EL (cell line): ENCODE data around the gene SGSM2.
A peak's percentile ranks its signal among the peaks of the same experiment; 100 is the strongest.
"Not testable (repeated sequence)": the region's sequence is repeated elsewhere in the genome, so short reads cannot be mapped to it uniquely, and the experiment has no call there.

Source experiments
- DNase-seq: peaks from one replicate; pipeline ENCODE4 v3.0.0-alpha.2; 2016

The SGSM2 gene

GRCh38 chr17:2336852-2337543, at the start of gene SGSM2:
SGSM2 (plus strand) TSS chr17:2337501; CDS start chr17:2337689, 188 bp downstream.
- peak; percentile 51 for DNase-seq

DNA sequence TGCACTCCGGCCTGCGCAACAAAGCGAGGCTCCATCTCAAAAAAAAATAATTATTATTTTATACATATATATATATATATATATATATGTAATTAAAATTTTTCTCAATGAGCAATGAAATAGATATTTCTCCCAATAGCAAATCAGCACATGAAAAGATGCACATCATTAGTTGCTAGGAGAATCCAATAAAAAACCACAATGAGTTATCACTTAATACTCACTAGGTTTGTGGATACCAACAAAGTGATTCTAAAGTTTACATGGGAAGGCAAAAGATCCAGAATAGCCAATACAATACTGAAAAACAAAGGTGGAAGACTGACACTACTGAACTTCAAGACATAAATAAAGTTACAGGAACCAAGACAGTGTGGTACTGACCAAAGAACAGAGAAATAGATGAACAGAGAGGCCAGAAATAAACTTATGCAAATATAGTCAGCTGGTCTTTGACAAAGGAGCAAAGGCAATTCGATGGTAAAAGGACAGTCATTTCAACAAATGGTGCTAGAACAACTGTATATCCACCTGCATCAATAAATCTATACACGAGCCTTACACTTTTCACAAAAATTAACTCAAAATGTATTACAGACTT, 47.3 kb upstream of the SGSM2 start:
- peak; percentile 7 for DNase-seq

DNA sequence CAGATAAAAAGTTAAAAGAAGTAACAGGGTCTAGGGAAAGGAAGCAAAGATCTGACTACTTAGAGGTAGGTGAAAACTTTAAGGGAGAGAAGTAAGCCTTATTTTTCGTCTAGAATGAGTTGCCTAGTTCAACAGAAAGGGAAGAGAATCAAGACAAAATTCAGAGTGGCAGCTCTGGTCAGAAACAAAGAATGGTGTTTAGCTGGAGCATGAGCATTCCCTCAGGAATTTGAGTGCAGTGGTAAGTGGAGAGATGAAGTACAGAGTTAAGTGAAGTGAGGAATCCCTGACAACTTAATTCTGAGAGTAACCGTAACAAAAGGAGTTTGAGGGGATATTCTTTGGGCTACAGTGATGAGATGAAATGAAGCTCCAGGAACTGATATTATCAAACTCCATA, 45.2 kb upstream of the SGSM2 start:
- DNase-seq, result peak; percentile 44

DNA sequence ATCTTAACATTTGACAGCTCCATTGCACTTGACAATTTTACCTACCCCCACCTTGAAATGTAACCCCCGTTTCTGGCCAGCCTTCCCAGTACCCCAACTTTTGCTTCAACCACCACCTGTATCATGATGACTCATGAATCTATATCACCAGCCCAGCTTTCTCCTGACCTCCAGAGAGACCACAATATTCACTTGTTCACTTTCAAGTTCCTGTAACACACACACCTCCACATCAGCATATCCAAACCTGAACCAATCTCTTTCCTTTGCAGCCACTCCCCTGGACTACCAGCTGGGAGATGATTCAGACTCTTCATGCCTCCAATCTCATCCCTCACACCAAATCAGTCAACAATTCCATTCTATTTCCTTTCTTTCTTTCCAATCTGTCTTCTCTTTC, 41.7 kb upstream of the SGSM2 start:
- DNase-seq, result no peak

DNA sequence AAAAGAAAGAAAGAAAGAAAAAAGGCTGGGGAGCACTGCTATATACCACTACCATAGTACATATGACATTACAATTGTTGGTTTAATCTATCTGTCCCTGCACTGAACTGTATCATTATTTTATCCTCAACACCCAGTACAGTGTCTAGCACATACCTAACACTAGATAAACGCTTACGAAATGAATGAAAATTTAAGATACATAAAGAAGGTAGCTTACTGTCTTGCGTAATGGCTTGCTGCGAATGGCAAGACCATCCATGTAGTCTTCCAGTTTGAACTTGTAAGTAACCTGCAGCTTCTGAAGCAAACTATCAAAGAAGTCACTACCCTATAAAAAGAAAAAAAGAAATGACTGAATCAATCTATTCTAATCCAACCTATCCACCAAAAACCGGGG, 40.3 kb upstream of the SGSM2 start:
- DNase-seq, result no peak

- DNase-seq, result no peak
Observed at GRCh38 chr17:2299136-2299535, 38.2 kb upstream of the SGSM2 start.

GRCh38 chr17:2299756-2300155, 37.5 kb upstream of the SGSM2 start:
- DNase-seq, result no peak

DNA sequence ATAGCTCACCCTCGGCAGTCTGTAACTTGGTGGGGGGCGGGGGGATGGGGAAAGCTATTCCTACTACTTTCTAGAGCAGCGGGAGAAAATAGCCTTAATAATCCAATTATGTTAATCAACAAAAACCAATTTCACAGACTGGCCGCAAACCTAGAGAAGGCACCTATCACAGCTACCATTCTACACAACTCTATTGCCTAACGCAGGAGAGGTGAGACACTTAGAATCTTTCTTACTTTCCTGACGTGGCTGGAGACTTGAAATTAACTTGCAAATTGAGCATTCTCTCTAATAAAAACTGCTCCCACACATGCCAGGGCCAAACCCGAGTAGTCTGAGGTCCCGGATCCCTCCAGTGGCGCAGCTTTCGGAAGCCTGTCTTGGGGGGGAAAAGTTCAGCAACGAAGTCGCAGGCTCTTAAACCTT, 34.5 kb upstream of the SGSM2 start:
- DNase-seq, result no peak

DNA sequence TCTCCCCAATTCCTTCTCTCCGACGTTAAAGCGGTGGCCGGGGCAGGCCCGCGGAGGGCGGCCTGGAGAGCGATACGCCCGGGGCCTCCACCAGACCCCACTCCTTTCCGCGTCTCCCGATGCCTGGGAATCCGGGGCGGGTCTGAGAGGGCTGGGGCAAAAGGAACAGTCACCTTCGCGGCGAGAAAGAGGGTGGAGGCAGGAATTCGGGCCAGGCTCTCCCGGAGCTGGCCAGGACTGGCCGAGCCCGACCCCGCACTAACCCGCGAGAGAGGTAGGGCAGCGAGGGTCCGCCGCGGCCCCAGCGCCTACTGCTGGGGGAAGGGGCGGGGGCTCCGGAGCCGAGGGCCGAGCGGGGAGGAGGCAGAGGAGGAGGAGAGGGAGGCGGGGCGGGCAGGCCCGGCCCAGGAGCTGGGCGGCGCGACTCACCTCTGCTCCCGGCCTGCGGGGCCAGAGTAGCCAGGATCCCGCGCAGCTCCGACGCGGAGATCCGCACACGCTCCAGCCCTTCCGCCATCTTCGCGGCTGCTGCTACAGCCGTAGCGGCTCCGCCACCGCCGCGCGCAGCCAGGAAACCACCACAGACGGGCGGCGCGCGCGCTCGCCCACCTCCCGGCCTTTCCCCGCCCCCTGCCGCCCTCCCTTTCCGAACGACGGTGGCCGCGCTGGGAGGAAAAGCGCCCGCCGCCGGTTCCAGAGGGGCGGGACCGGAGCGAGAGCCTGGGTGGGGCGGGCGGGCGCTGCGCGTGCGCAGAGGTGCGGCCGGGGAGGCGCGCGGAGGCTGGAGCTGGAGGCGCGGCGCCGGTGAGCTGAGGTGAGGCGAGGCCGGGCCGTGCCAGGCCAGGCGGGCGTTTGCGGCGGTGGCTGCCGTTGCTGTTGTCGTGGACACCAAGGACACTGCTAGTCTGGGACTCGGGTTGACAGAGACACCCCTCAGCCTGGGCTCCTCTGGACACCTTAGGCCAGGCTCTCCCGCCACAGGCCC, 33.8 kb upstream of the SGSM2 start, which contains the start of the genes SMG6 and SRR:
TSS of gene SMG6 (minus strand) at position 582 of the 985 bp plus-strand sequence. CDS start at position 517, 65 bp downstream.
TSS of gene SRR (plus strand) at position 747 of the 985 bp plus-strand sequence. CDS start 11,611 bp downstream, outside the sequence.
- peak; percentile 90 for DNase-seq

DNA sequence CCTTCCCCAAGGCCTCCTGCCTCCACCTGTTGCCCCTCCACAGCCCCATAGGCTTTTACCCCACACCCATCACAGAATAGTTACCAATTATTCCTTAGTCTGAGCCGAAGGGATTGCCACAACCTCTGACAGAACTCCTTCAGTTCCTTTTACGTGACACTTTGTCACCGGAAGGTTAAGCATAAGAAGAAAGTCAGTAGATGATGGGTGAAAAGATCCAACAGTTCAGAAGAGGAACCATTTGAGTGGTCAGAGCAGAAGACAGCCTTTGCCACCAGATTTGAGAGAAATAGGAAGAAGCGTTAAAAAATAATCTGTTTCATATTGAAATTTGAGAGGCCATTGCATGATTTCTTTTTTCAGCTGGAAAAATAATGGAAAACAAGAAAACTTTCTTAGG, 32.4 kb upstream of the SGSM2 start:
- no peak for DNase-seq

DNA sequence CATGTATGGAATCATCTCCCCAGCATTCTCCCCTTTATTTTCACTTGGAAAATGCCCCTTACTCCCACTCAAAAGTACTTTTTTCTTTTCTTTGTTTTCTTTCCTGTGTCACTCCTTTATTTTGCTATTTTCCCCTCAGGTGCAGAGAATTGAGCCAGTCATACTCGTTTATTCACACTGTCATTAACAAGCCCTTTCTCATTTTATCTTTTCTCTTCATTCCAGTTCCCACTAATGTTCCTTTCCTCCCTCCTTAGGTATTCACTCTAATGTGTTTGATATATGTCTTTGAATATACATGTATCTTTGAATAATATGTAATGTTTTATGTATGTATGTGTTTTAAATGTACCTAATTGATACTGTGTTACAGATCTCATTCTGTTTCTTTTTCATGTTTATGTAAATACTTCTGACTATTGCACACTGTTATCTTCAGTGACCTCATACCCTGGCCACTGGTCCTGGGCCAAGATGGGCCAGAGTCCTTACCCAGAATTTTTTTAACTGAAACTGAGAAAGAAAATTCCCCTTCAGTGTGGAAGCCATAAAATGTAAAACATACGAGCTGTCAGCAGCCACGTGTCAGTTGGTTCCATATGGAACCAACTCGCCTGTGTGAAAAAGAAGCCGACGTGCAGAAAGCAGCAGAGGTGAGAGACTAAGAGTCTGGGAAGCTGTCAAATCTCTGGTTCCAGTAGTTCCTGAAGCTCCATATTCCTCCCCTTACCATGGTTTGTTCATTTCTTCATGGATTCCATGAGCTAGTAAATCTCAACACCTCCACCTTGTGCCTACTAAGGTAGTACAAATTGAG, 27.8 kb upstream of the SGSM2 start:
- peak; percentile 30 for DNase-seq

DNA sequence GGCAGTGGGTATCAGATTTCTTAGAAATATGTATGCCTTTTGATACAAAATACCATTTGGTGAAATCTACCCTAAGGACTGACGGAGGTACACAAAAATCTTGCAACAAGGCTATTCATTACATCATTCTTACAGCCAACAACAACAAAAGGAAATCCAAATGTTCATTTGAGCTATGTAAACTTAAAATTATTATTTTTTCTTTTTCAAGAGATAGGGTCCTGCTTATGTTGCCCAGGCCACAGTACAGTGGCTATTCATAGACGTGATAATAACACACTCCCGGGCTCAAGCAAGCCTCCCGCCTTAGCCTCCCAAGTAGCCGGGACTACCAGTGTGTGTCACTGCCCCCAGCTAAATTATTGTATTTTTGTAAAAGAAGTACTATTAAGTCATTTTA, 24.6 kb upstream of the SGSM2 start:
- DNase-seq, result no peak

- DNase-seq, result not testable (repeated sequence)
Observed at GRCh38 chr17:2316916-2317205, 20.4 kb upstream of the SGSM2 start.

DNA sequence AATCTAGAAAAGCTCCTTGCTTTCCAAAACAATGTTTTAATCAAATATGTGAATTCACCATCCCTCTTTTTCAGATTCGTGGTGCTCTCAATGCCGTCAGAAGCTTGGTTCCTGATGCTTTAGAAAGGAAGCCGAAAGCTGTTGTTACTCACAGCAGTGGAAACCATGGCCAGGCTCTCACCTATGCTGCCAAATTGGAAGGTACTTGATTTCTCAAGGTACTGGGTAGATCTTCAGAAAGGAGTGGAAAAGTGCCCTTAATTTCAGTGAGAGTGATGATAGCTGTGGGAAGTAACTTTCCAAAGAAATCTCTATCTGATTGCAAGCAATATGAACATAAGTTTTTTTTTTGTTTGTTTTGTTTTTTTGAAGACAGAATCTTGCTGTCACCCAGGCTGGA, 19.5 kb upstream of the SGSM2 start:
- no peak for DNase-seq

DNA sequence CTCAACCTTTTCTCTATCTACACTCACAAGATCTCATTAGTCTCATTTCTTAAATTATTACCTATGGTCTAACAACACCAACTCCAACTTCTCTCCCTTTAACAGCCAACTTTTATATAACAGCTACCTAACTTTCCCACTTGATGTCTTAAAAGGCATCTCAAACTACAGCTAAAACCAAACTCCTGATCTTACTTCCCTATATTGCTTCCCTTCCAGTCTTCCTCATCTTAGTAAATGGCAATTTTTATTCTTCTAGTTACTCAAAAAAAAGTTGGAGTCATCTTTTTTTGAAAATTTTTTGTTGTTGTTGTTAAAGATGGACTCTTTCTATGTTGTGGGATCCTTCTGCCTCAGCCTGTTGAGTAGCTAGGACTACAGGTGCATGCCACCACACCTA, 18.2 kb upstream of the SGSM2 start:
- no peak for DNase-seq

DNA sequence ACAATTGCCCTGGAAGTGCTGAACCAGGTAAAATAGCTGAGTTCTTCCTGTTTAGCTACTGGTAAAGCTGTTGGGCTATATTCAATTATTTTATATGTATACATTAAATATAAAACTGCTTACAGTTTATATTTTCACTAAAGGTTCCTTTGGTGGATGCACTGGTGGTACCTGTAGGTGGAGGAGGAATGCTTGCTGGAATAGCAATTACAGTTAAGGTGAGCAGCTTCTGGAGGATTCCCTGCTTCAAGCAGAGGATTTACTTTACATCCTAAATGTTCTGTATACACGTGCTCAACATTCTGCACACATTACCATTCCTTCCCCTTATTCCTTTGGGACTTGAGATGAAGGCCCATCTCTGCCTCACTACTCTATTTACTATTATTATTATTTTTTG, 15.9 kb upstream of the SGSM2 start:
- no peak for DNase-seq

GRCh38 chr17:2323629-2324314, 13.5 kb upstream of the SGSM2 start:
- no peak for DNase-seq

DNA sequence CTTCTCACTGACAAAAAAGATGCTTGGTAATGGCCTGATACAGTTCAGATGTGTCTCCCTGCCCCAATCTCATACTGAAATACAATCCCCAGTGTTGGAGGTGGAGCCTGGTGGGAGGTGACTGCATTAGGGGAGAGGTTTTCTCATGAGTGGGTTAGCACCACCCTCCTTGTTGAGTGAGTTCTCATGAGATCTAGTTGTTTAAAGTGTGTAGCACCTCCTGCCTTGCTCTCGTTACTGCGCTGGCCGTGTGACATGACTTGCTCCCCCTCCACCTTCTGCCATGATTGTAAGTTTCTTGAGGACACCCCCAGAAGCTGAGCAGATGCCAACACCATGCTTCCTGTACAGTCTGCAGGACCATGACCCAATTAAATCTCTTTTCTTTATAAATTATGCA, 6.0 kb upstream of the SGSM2 start:
- no peak for DNase-seq

GRCh38 chr17:2335726-2336214, 1.5 kb upstream of the SGSM2 start:
- peak; percentile 28 for DNase-seq

GRCh38 chr17:2336215-2336851, 968 bp upstream of the SGSM2 start, which contains the start of gene TSR1:
TSR1 (minus strand) TSS chr17:2336457; CDS start chr17:2336427, 30 bp downstream.
- peak; percentile 92 for DNase-seq
